ENCODE data around the gene RIMS3.

RIMS3 gene

GRCh38 chr1:40691538-40692428 is 26.3 kb upstream of the RIMS3 start, which contains the start of gene NFYC:
Gene NFYC, plus strand, starts transcription at chr1:40691704. Its CDS starts 47,140 bp downstream, at chr1:40738844.
- DNase-seq (ENCODE audit: low read depth in 1 of 2, low spot score in 1 of 2), result peak; percentile 82 to 87

GRCh38 chr1:40690771-40691537 is 25.5 kb upstream of the RIMS3 start:
- no peak for DNase-seq (ENCODE audit: low read depth in 1 of 2, low spot score in 1 of 2)

- DNase-seq (ENCODE audit: low read depth in 1 of 2, low spot score in 1 of 2), result no peak
Measured at GRCh38 chr1:40689737-40690136, 24.3 kb upstream of the RIMS3 start.

GRCh38 chr1:40687661-40688060 is 22.2 kb upstream of the RIMS3 start:
- no peak for DNase-seq (ENCODE audit: low read depth in 1 of 2, low spot score in 1 of 2)

GRCh38 chr1:40687059-40687458 is 21.6 kb upstream of the RIMS3 start:
- DNase-seq (ENCODE audit: low read depth in 1 of 2, low spot score in 1 of 2), result no peak

- no peak for DNase-seq (ENCODE audit: low read depth in 1 of 2, low spot score in 1 of 2)
Measured at GRCh38 chr1:40684669-40685068, 19.2 kb upstream of the RIMS3 start.

- no peak for DNase-seq (ENCODE audit: low read depth in 1 of 2, low spot score in 1 of 2)
Measured at GRCh38 chr1:40679165-40679953, 13.9 kb upstream of the RIMS3 start.

GRCh38 chr1:40676501-40676900 is 11.0 kb upstream of the RIMS3 start:
- DNase-seq (ENCODE audit: low read depth in 1 of 2, low spot score in 1 of 2), result no peak

GRCh38 chr1:40673452-40673851 is 8.0 kb upstream of the RIMS3 start:
- no peak for DNase-seq (ENCODE audit: low read depth in 1 of 2, low spot score in 1 of 2)

GRCh38 chr1:40668769-40669525 is 3.5 kb upstream of the RIMS3 start:
- peak; percentile 73 to 79 for DNase-seq (ENCODE audit: low read depth in 1 of 2, low spot score in 1 of 2)

GRCh38 chr1:40664791-40665190 is 691 bp downstream of the RIMS3 start:
- DNase-seq (ENCODE audit: low read depth in 1 of 2, low spot score in 1 of 2), result no peak

GRCh38 chr1:40664167-40664537 is 1.3 kb downstream of the RIMS3 start:
- no peak for DNase-seq (ENCODE audit: low read depth in 1 of 2, low spot score in 1 of 2)

- no peak for DNase-seq (ENCODE audit: low read depth in 1 of 2, low spot score in 1 of 2)
Measured at GRCh38 chr1:40663324-40664166, 1.9 kb downstream of the RIMS3 start.

- no peak for DNase-seq (ENCODE audit: low read depth in 1 of 2, low spot score in 1 of 2)
Measured at GRCh38 chr1:40662864-40663263, 2.6 kb downstream of the RIMS3 start.

- DNase-seq (ENCODE audit: low read depth in 1 of 2, low spot score in 1 of 2), result no peak
Measured at GRCh38 chr1:40662151-40662550, 3.3 kb downstream of the RIMS3 start.

GRCh38 chr1:40661678-40662077 is 3.8 kb downstream of the RIMS3 start:
- no peak for DNase-seq (ENCODE audit: low read depth in 1 of 2, low spot score in 1 of 2)

- DNase-seq (ENCODE audit: low read depth in 1 of 2, low spot score in 1 of 2), result no peak
Measured at GRCh38 chr1:40659649-40659947, 5.9 kb downstream of the RIMS3 start.

- no peak for DNase-seq (ENCODE audit: low read depth in 1 of 2, low spot score in 1 of 2)
Measured at GRCh38 chr1:40658751-40659648, 6.5 kb downstream of the RIMS3 start.

GRCh38 chr1:40657046-40657445 is 8.4 kb downstream of the RIMS3 start:
- DNase-seq (ENCODE audit: low read depth in 1 of 2, low spot score in 1 of 2), result no peak

Measured in activated T-helper 1 cell treated with anti-CD3 and anti-CD28 coated beads, Interleukin-2, amount 50 U/mL, for 16 hours (primary cell).